Measurements from ENCODE around the gene ZNF543. TPM values are rescaled to one million over a fixed set of nuclear protein-coding genes. Genes with fewer than 3 reads are reported as not detected.

Gene ZNF543
- total RNA-seq, 1 experiment from 2014 or later = 5.2 TPM

DNA sequence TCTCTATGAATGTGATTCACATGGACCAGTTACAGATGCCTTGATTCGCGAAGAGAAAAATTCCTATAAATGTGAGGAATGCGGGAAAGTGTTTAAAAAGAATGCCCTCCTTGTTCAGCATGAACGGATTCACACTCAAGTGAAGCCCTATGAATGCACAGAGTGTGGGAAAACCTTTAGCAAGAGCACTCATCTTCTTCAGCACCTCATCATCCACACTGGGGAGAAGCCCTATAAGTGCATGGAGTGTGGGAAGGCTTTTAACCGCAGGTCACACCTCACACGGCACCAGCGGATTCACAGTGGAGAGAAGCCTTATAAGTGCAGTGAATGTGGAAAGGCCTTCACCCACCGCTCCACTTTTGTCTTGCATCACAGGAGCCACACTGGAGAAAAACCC lies 7.7 kb downstream of the ZNF543 start:
- ATAC-seq (no peak), DNase-seq (no peak)
- H3K27me3 ChIP-seq (ENCODE audit: low read length) = no peaks in the 10 kb centered on the region
- H3K4me3 ChIP-seq (ENCODE audit: low read length) = no peak overlapping the region
- no peak overlapping the region for H3K27ac ChIP-seq (ENCODE audit: low read length)
- no peaks in the 10 kb centered on the region for H3K4me1 ChIP-seq (ENCODE audit: insufficient read depth, low read length)
- ChIA-PET CTCF (no interaction called here), POLR2A (ENCODE audit: unreplicated experiment) (no interaction called here)
- H3K36me3 ChIP-seq (ENCODE audit: low read depth, low read length) = peaks cover 53% of the 10 kb centered on the region
- TSS peak; percentile 1 for BruUV-seq (replicated peaks)
- intact Hi-C loops (cut with micrococcal nuclease) = no loop called here
- H3K9me3 ChIP-seq (ENCODE audit: low read length) = no peaks in the 10 kb centered on the region
- H4K20me1 ChIP-seq (ENCODE audit: low read length) = no peaks in the 10 kb centered on the region
- no peaks in the 10 kb centered on the region for H3K9me2 ChIP-seq (replicated peaks; ENCODE audit: low read length)
- no peak for TF ChIP-seq CTCF (conservative IDR thresholded peaks at IDR 0.05; ENCODE audit: low read depth, low read length)
- TF ChIP-seq EZH2 (IDR thresholded peaks at IDR 0.05; ENCODE audit: low read length, unreplicated experiment) = no peak
- TF ChIP-seq EZH2phosphoT487 (IDR thresholded peaks at IDR 0.05; ENCODE audit: borderline replicate concordance, low read length) = no peak
- no peak overlapping the region for H3K9ac ChIP-seq (ENCODE audit: low read length)
- H3F3A ChIP-seq (ENCODE audit: low read length, unreplicated experiment) = no peaks in the 10 kb centered on the region
- H3K79me2 ChIP-seq (ENCODE audit: low read length) = peaks cover 7% of the 10 kb centered on the region
- H2AFZ ChIP-seq (ENCODE audit: low read length) = no peak overlapping the region
- no peak overlapping the region for H3K4me2 ChIP-seq (ENCODE audit: low read length)

- no peak for DNase-seq
- intact Hi-C loops (cut with micrococcal nuclease) = no loop called here
- Histone ChIP-seq H3K4me1 (ENCODE audit: insufficient read depth, low read length) (no peaks in the 10 kb centered on the region), H3K9ac (ENCODE audit: low read length) (no peak overlapping the region), H3K4me2 (ENCODE audit: low read length) (no peak overlapping the region), H3K79me2 (ENCODE audit: low read length) (no peaks in the 10 kb centered on the region), H3F3A (ENCODE audit: low read length, unreplicated experiment) (no peaks in the 10 kb centered on the region), H3K27ac (ENCODE audit: low read length) (no peak overlapping the region), H2AFZ (ENCODE audit: low read length) (no peak overlapping the region), H3K9me2 (replicated peaks; ENCODE audit: low read length) (no peaks in the 10 kb centered on the region), H3K9me3 (ENCODE audit: low read length) (no peaks in the 10 kb centered on the region), H3K4me3 (ENCODE audit: low read length) (no peak overlapping the region), H4K20me1 (ENCODE audit: low read length) (no peaks in the 10 kb centered on the region), H3K27me3 (ENCODE audit: low read length) (no peaks in the 10 kb centered on the region), H3K36me3 (ENCODE audit: low read depth, low read length) (peaks cover 1% of the 10 kb centered on the region)
- TF ChIP-seq CTCF (conservative IDR thresholded peaks at IDR 0.05; ENCODE audit: low read depth, low read length) (no peak), EZH2phosphoT487 (IDR thresholded peaks at IDR 0.05; ENCODE audit: borderline replicate concordance, low read length) (no peak), EZH2 (IDR thresholded peaks at IDR 0.05; ENCODE audit: low read length, unreplicated experiment) (no peak)
- BruUV-seq (replicated peaks) = no TSS peak
- ChIA-PET POLR2A (ENCODE audit: unreplicated experiment) (no interaction called here), CTCF (no interaction called here)
- no peak for ATAC-seq
Observed at GRCh38 chr19:57334191-57334590, 13.9 kb downstream of the ZNF543 start.

DNA sequence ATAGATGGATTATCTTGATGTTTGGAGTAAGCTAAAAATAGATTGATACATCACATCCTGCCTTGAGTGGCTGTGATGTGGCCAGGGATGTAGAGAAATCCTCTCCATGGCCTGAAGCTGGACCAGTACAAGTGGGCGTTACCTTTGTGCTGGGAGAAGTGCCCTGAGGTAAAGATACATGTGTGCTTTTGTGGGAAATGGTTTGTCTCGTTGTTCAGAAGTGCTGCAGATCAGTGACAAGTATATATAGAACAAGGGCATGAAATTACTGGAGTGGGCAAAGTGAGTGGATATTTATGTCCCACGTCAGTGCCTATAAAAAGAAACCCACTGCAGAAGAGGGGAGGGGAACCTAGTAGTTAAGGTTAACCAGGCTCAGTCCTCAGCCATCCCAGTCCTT lies 18.6 kb downstream of the ZNF543 start:
- Histone ChIP-seq H3F3A (ENCODE audit: low read length, unreplicated experiment) (no peaks in the 10 kb centered on the region), H3K27me3 (ENCODE audit: low read length) (no peaks in the 10 kb centered on the region), H3K4me1 (ENCODE audit: insufficient read depth, low read length) (no peaks in the 10 kb centered on the region), H3K9me3 (ENCODE audit: low read length) (no peaks in the 10 kb centered on the region), H3K27ac (ENCODE audit: low read length) (no peak overlapping the region), H3K79me2 (ENCODE audit: low read length) (no peaks in the 10 kb centered on the region), H2AFZ (ENCODE audit: low read length) (no peak overlapping the region), H3K4me2 (ENCODE audit: low read length) (no peak overlapping the region), H3K9ac (ENCODE audit: low read length) (no peak overlapping the region), H3K4me3 (ENCODE audit: low read length) (no peak overlapping the region), H4K20me1 (ENCODE audit: low read length) (no peaks in the 10 kb centered on the region), H3K9me2 (replicated peaks; ENCODE audit: low read length) (no peaks in the 10 kb centered on the region), H3K36me3 (ENCODE audit: low read depth, low read length) (no peaks in the 10 kb centered on the region)
- ChIA-PET CTCF (no interaction called here), POLR2A (ENCODE audit: unreplicated experiment) (no interaction called here)
- BruUV-seq (replicated peaks) = no TSS peak
- TF ChIP-seq EZH2 (IDR thresholded peaks at IDR 0.05; ENCODE audit: low read length, unreplicated experiment) (no peak), CTCF (conservative IDR thresholded peaks at IDR 0.05; ENCODE audit: low read depth, low read length) (no peak), EZH2phosphoT487 (IDR thresholded peaks at IDR 0.05; ENCODE audit: borderline replicate concordance, low read length) (no peak)
- intact Hi-C loops (cut with micrococcal nuclease) = no loop called here
- ATAC-seq (no peak), DNase-seq (no peak)
